H9 (cell line): Measurements from ENCODE around the gene DENND4B. TPM values are rescaled to one million over a fixed set of nuclear protein-coding genes. Genes with fewer than 3 reads are reported as not detected.

Experiments used
- DNase-seq: peaks from one replicate; pipeline ENCODE4 v3.0.0-alpha.2; 2017
- H2AFZ ChIP-seq: one replicate; pipeline ENCODE4 v1.6.1; 2013; ENCODE audit warnings: mild to moderate bottlenecking, low read length, control low read depth, moderate library complexity
- H2AK5ac ChIP-seq: 2 replicates; pipeline ENCODE4 v1.6.1; 2013; ENCODE audit warnings: low read length, control low read depth, mixed read lengths; ENCODE audit not compliant: insufficient read length
- H2BK120ac ChIP-seq: one replicate; pipeline ENCODE4 v1.6.1; 2013; ENCODE audit warnings: low read depth, mild to moderate bottlenecking, low read length, control low read depth, inconsistent platforms; ENCODE audit not compliant: poor library complexity, severe bottlenecking
- H2BK12ac ChIP-seq: 2 replicates; pipeline ENCODE4 v1.6.1; 2013; ENCODE audit warnings: low read length, control low read depth, mixed read lengths, low read depth; ENCODE audit not compliant: insufficient read length
- H2BK15ac ChIP-seq: 2 replicates; pipeline ENCODE4 v1.6.1; 2013; ENCODE audit warnings: low read depth, low read length, control low read depth
- H2BK20ac ChIP-seq: one replicate; pipeline ENCODE4 v1.6.1; 2013; ENCODE audit warnings: low read depth, mild to moderate bottlenecking, low read length, control low read depth, inconsistent platforms; ENCODE audit not compliant: poor library complexity, severe bottlenecking
- H2BK5ac ChIP-seq: 2 replicates; pipeline ENCODE4 v1.6.1; 2013; ENCODE audit warnings: low read length, control low read depth, mixed read lengths; ENCODE audit not compliant: insufficient read length
- H3K14ac ChIP-seq: 2 replicates; pipeline ENCODE4 v1.6.1; 2013; ENCODE audit warnings: low read length, control low read depth; ENCODE audit not compliant: insufficient read depth
- H3K18ac ChIP-seq: 2 replicates; pipeline ENCODE4 v1.6.1; 2013; ENCODE audit warnings: low read depth, mild to moderate bottlenecking, mixed read lengths, low read length, control low read depth; ENCODE audit not compliant: insufficient read length
- H3K23ac ChIP-seq: 2 replicates; pipeline ENCODE4 v1.6.1; 2013; ENCODE audit warnings: low read length, control low read depth, mixed read lengths, low read depth; ENCODE audit not compliant: insufficient read length
- H3K23me2 ChIP-seq: 2 replicates; pipeline ENCODE4 v1.6.1; 2013; ENCODE audit warnings: low read depth, mild to moderate bottlenecking, mixed read lengths, low read length, control low read depth; ENCODE audit not compliant: insufficient read length, poor library complexity, severe bottlenecking
- H3K27ac ChIP-seq: 2 replicates; pipeline ENCODE4 v1.5.1; 2013; ENCODE audit warnings: low read length, control low read depth, mixed read lengths, low read depth; ENCODE audit not compliant: insufficient read length
- H3K27me3 ChIP-seq: 2 replicates; pipeline ENCODE4 v1.6.1; 2013; ENCODE audit warnings: low read length, control low read depth, inconsistent platforms; ENCODE audit not compliant: insufficient read depth
- H3K4ac ChIP-seq: 2 replicates; pipeline ENCODE4 v1.6.1; 2013; ENCODE audit warnings: low read depth, mild to moderate bottlenecking, control low read depth, inconsistent platforms, low read length, moderate library complexity
- H3K4me1 ChIP-seq: 2 replicates; pipeline ENCODE4 v1.6.1; 2013; ENCODE audit warnings: low read length, control low read depth, inconsistent platforms; ENCODE audit not compliant: insufficient read depth
- H3K4me2 ChIP-seq: 2 replicates; pipeline ENCODE4 v1.6.1; 2013; ENCODE audit warnings: low read length, control low read depth, mixed read lengths; ENCODE audit not compliant: insufficient read length, insufficient read depth
- H3K56ac ChIP-seq: 2 replicates; pipeline ENCODE4 v1.6.1; 2013; ENCODE audit warnings: low read depth, mild to moderate bottlenecking, mixed read lengths, low read length, control low read depth; ENCODE audit not compliant: insufficient read length
- H3K79me1 ChIP-seq: 2 replicates; pipeline ENCODE4 v1.6.1; 2013; ENCODE audit warnings: low read depth, mild to moderate bottlenecking, moderate library complexity, low read length, control low read depth, inconsistent platforms; ENCODE audit not compliant: insufficient read depth, poor library complexity, severe bottlenecking
- H3K79me2 ChIP-seq: 2 replicates; pipeline ENCODE4 v1.6.1; 2013; ENCODE audit warnings: low read length, control low read depth, inconsistent platforms; ENCODE audit not compliant: insufficient read depth
- H3K9ac ChIP-seq: 2 replicates; pipeline ENCODE4 v1.6.1; 2013; ENCODE audit warnings: low read length, control low read depth, mixed read lengths; ENCODE audit not compliant: insufficient read length; ENCODE audit errors: extremely low read depth
- H3K9me3 ChIP-seq: one replicate; pipeline ENCODE4 v1.6.1; 2013; ENCODE audit warnings: low read depth, low read length, inconsistent platforms; ENCODE audit not compliant: control insufficient read depth
- H3T11ph ChIP-seq: one replicate; pipeline ENCODE4 v1.6.1; 2013; ENCODE audit warnings: mild to moderate bottlenecking, low read length, control low read depth, inconsistent platforms
- H4K20me1 ChIP-seq: one replicate; pipeline ENCODE4 v1.6.1; 2013; ENCODE audit not compliant: control insufficient read depth, insufficient read length, insufficient read depth
- H4K5ac ChIP-seq: 2 replicates; pipeline ENCODE4 v1.6.1; 2013; ENCODE audit warnings: low read depth, mild to moderate bottlenecking, mixed read lengths, low read length, control low read depth; ENCODE audit not compliant: insufficient read length
- H4K8ac ChIP-seq: replicated peaks from 2 replicates; pipeline ENCODE4 v1.6.1; 2013; ENCODE audit warnings: low read length, control low read depth, mixed read lengths, low read depth; ENCODE audit not compliant: insufficient read length
- H4K91ac ChIP-seq: 2 replicates; pipeline ENCODE4 v1.6.1; 2013; ENCODE audit warnings: low read depth, mild to moderate bottlenecking, moderate library complexity, mixed read lengths, low read length, control low read depth; ENCODE audit not compliant: insufficient read length
- H3K27ac Mint-ChIP-seq, 3 experiments: 2 replicates in 2 of 3; 3 replicates in 1 of 3; pipeline ENCODE4 v1.8.0; 2020 to 2021; ENCODE audit warnings: mixed read lengths in 3 of 3, mild to moderate bottlenecking in 1 of 3, moderate library complexity in 1 of 3
- H3K27me3 Mint-ChIP-seq: 2 replicates; pipeline ENCODE4 v1.8.0; 2021; ENCODE audit warnings: low read depth, mild to moderate bottlenecking, moderate library complexity, mixed read lengths
- H3K36me3 Mint-ChIP-seq, 3 experiments: 2 replicates in 2 of 3; 3 replicates in 1 of 3; pipeline ENCODE4 v1.8.0; 2020 to 2021; ENCODE audit warnings: low read depth in 3 of 3, mixed read lengths in 3 of 3; ENCODE audit not compliant: insufficient read depth in 1 of 3
- H3K4me1 Mint-ChIP-seq, 2 experiments: 2 replicates each; pipeline ENCODE4 v1.8.0; 2020; ENCODE audit warnings: mixed read lengths in 2 of 2
- H3K4me3 Mint-ChIP-seq, 2 experiments: 2 replicates in 1 of 2; 3 replicates in 1 of 2; pipeline ENCODE4 v1.8.0; 2020 to 2021; ENCODE audit warnings: mild to moderate bottlenecking in 2 of 2, mixed read lengths in 2 of 2, moderate library complexity in 1 of 2
- H3K9me3 Mint-ChIP-seq, 2 experiments: 2 replicates in 1 of 2; 3 replicates in 1 of 2; pipeline ENCODE4 v1.8.0; 2020; ENCODE audit warnings: mild to moderate bottlenecking in 2 of 2, mixed read lengths in 2 of 2, moderate library complexity in 1 of 2
- CTCF ChIP-seq: fragments of 200-600 bp; sonication (generic); conservative IDR thresholded peaks from 3 replicates; pipeline ENCODE4 v1.8.0; 2021; ENCODE audit warnings: antibody characterized with exemption, mild to moderate bottlenecking
- WGBS: extraction: QIAGEN DNeasy Blood & Tissue Kit; methylation state at CpG from one replicate; pipeline ENCODE4 v1.1.7; 2013; ENCODE audit warnings: missing lambda C conversion rate, low lambda C conversion rate, mixed read lengths; ENCODE audit not compliant: insufficient read length; ENCODE audit errors: extremely low coverage; 5-methylcytosine and 5-hydroxymethylcytosine counted together
- total RNA-seq: library from RNA; stranded (reverse); gene quantifications from 2 replicates; pipeline ENCODE4 v1.2.1, GENCODE V29; 2021

The DENND4B gene
- total RNA-seq, 1 experiment from 2014 or later, result 84.6 TPM

GRCh38 chr1:153973071-153973470, 26.6 kb upstream of the DENND4B start:
- H3K4me1 Mint-ChIP-seq, result peaks cover 20 to 29% of the 10 kb centered on the region in 2 experiments
- H3K27ac ChIP-seq, result no peak overlapping the region
- H2BK5ac ChIP-seq, result no peak overlapping the region
- no peak overlapping the region for H2AFZ ChIP-seq
- no peak overlapping the region for H4K91ac ChIP-seq
- H3K9me3 ChIP-seq, result no peaks in the 10 kb centered on the region
- no peak overlapping the region for H2BK12ac ChIP-seq
- no peak overlapping the region for H3K18ac ChIP-seq
- H3K4me3 Mint-ChIP-seq, result no peak overlapping the region
- peaks cover 25 to 50% (median 48%) of the 10 kb centered on the region in 3 experiments for H3K36me3 Mint-ChIP-seq
- H3K56ac ChIP-seq, result no peak overlapping the region
- no peak for TF ChIP-seq CTCF
- H4K20me1 ChIP-seq, result no peaks in the 10 kb centered on the region
- H3K27me3 ChIP-seq, result no peaks in the 10 kb centered on the region
- no peak overlapping the region for H3K23ac ChIP-seq
- no peaks in the 10 kb centered on the region for H3K4me1 ChIP-seq
- no peaks in the 10 kb centered on the region for H3K9me3 Mint-ChIP-seq
- H4K8ac ChIP-seq, result no peak overlapping the region
- DNase-seq, result no peak
- H3K27me3 Mint-ChIP-seq, result no peaks in the 10 kb centered on the region
- H4K5ac ChIP-seq, result no peak overlapping the region
- H3K27ac Mint-ChIP-seq, result peak overlapping the region in 2 of 3 experiments; percentile 62 to 65; a peak in 2 of 7 replicates
- peaks cover 9% of the 10 kb centered on the region for H3K23me2 ChIP-seq
- no peaks in the 10 kb centered on the region for H3K79me1 ChIP-seq
- H2BK15ac ChIP-seq, result no peak overlapping the region
- H3T11ph ChIP-seq, result no peak overlapping the region
- H2BK20ac ChIP-seq, result no peak overlapping the region
- H3K9ac ChIP-seq, result no peak overlapping the region
- no peak overlapping the region for H2AK5ac ChIP-seq
- H3K79me2 ChIP-seq, result no peaks in the 10 kb centered on the region
- H3K14ac ChIP-seq, result no peak overlapping the region
- no peak overlapping the region for H3K4ac ChIP-seq
- H3K4me2 ChIP-seq, result no peak overlapping the region
- H2BK120ac ChIP-seq, result no peak overlapping the region
- no CpG with 5 or more reads among the region's 3 CpGs for WGBS
